CD14-positive monocyte (primary cell): Measurements from ENCODE around the gene MIOX. TPM values are rescaled to one million over a fixed set of nuclear protein-coding genes. Genes with fewer than 3 reads are reported as not detected.
A peak's percentile ranks its signal among the peaks of the same experiment; 100 is the strongest.

ENCODE experiments used
- DNase-seq, 3 donors: peaks; one replicate each; pipeline ENCODE4 v3.0.0-alpha.2; 2011 to 2022
- H2AFZ ChIP-seq: 2 replicates; pipeline ENCODE4 v1.6.0; 2012; ENCODE audit warnings: mild to moderate bottlenecking, low read depth, low read length, inconsistent platforms; ENCODE audit not compliant: insufficient read depth, poor library complexity, severe bottlenecking
- H3K27ac ChIP-seq, 2 donors: 1 replicate in 1 of 2; 2 replicates in 1 of 2; pipeline ENCODE4 v1.5.1; 2012 to 2013; ENCODE audit warnings: low read length in 2 of 2, control low read depth in 1 of 2, inconsistent platforms in 1 of 2, low read depth in 1 of 2, mild to moderate bottlenecking in 1 of 2
- H3K27me3 ChIP-seq, 2 donors: one replicate each; pipeline versions ENCODE4 v1.6.0 to v1.6.1; 2011 to 2013; ENCODE audit warnings: low read length in 2 of 2; ENCODE audit not compliant: control insufficient read depth in 2 of 2, insufficient read depth in 2 of 2
- H3K36me3 ChIP-seq, 2 donors: replicated peaks in 1 of 2; 1 replicate in 1 of 2; 2 replicates in 1 of 2; pipeline versions ENCODE4 v1.5.1 to v1.6.1; 2012 to 2013; ENCODE audit warnings: low read length in 2 of 2, control low read depth in 1 of 2, inconsistent platforms in 1 of 2, mild to moderate bottlenecking in 1 of 2; ENCODE audit not compliant: insufficient read depth in 2 of 2, control insufficient read depth in 1 of 2
- H3K4me1 ChIP-seq, 2 donors: 1 replicate in 1 of 2; 2 replicates in 1 of 2; pipeline versions ENCODE4 v1.5.1 to v1.6.1; 2012 to 2013; ENCODE audit warnings: low read length in 2 of 2, control low read depth in 1 of 2, inconsistent platforms in 1 of 2, mild to moderate bottlenecking in 1 of 2, moderate library complexity in 1 of 2; ENCODE audit not compliant: insufficient read depth in 2 of 2, control insufficient read depth in 1 of 2
- H3K4me2 ChIP-seq: replicated peaks from 2 replicates; pipeline ENCODE3; 2012; ENCODE audit warnings: low read length, moderate library complexity, mild to moderate bottlenecking; ENCODE audit not compliant: poor library complexity, severe bottlenecking; ENCODE audit errors: extremely low read depth
- H3K4me3 ChIP-seq, 3 experiments: fragments of 200-600 bp in 1 of 3; sonication (generic) in 1 of 3; replicated peaks in 1 of 3; 1 replicate in 2 of 3; 2 replicates in 1 of 3; pipeline ENCODE4 v1.5.1; 2011 to 2013; ENCODE audit warnings: low read length in 3 of 3, mild to moderate bottlenecking in 3 of 3, control low read depth in 2 of 3, low read depth in 2 of 3, inconsistent platforms in 1 of 3, moderate library complexity in 1 of 3
- H3K79me2 ChIP-seq: 2 replicates; pipeline ENCODE4 v1.6.0; 2012; ENCODE audit warnings: mild to moderate bottlenecking, control low read depth, inconsistent platforms, low read length, moderate library complexity; ENCODE audit not compliant: insufficient read depth
- H3K9ac ChIP-seq: 2 replicates; pipeline ENCODE4 v1.6.0; 2017; ENCODE audit warnings: low read length, mild to moderate bottlenecking; ENCODE audit not compliant: insufficient read depth, poor library complexity, severe bottlenecking
- H3K9me3 ChIP-seq, 2 donors: replicated peaks in 1 of 2; 1 replicate in 1 of 2; 2 replicates in 1 of 2; pipeline versions ENCODE4 v1.5.1 to v1.6.1; 2012 to 2013; ENCODE audit warnings: low read length in 2 of 2, control low read depth in 1 of 2; ENCODE audit not compliant: control insufficient read depth in 1 of 2, insufficient read depth in 1 of 2
- H4K20me1 ChIP-seq: 2 replicates; pipeline ENCODE4 v1.6.0; 2012; ENCODE audit warnings: mild to moderate bottlenecking, low read length, control low read depth, moderate library complexity; ENCODE audit not compliant: insufficient read depth
- H3K27ac Mint-ChIP-seq, 7 donors: one replicate each; pipeline ENCODE4 v1.8.0; 2020; ENCODE audit warnings: mild to moderate bottlenecking in 7 of 7, mixed read lengths in 7 of 7, moderate library complexity in 6 of 7, inconsistent platforms in 2 of 7
- H3K27me3 Mint-ChIP-seq, 3 donors: one replicate each; pipeline ENCODE4 v1.8.0; 2021 to 2022; ENCODE audit warnings: low read depth in 3 of 3, mild to moderate bottlenecking in 3 of 3, mixed read lengths in 3 of 3, moderate library complexity in 3 of 3, inconsistent platforms in 1 of 3
- H3K36me3 Mint-ChIP-seq, 2 donors: one replicate each; pipeline ENCODE4 v1.8.0; 2020; ENCODE audit warnings: mixed read lengths in 2 of 2, inconsistent platforms in 1 of 2, mild to moderate bottlenecking in 1 of 2
- H3K4me1 Mint-ChIP-seq: one replicate; pipeline ENCODE4 v1.8.0; 2020; ENCODE audit warnings: mild to moderate bottlenecking, mixed read lengths
- H3K4me3 Mint-ChIP-seq, 2 donors: one replicate each; pipeline ENCODE4 v1.8.0; 2020; ENCODE audit warnings: mild to moderate bottlenecking in 2 of 2, mixed read lengths in 2 of 2, moderate library complexity in 1 of 2
- H3K9me3 Mint-ChIP-seq, 7 donors: one replicate each; pipeline ENCODE4 v1.8.0; 2020 to 2022; ENCODE audit warnings: mixed read lengths in 7 of 7, mild to moderate bottlenecking in 6 of 7, moderate library complexity in 6 of 7, inconsistent platforms in 2 of 7
- CTCF ChIP-seq: fragments of 200-600 bp; IDR thresholded peaks from one replicate; pipeline ENCODE4 v1.8.0; 2022; ENCODE audit warnings: antibody characterized with exemption, mild to moderate bottlenecking
- WGBS: methylation state at CpG from one replicate; pipeline ENCODE4 v1.1.5; 2013; ENCODE audit warnings: missing lambda C conversion rate; ENCODE audit not compliant: insufficient coverage; 5-methylcytosine and 5-hydroxymethylcytosine counted together
- intact Hi-C, 2 donors: fragments of 100-400 bp; cut with micrococcal nuclease; formaldehyde crosslinking; loops; one replicate each; pipeline versions ENCODE4 v1.15.0 to v1.15.1; 2023
- polyA plus RNA-seq, 3 donors: library from polyadenylated mRNA; depleted of rRNA in 1 of 3; unstranded in 2 of 3; stranded (reverse) in 1 of 3; fragments of 300-500 nt in 2 of 3; fragments of >200 nt in 1 of 3; fragmentation: Illumina TruSeq in 2 of 3; gene quantifications; 1 replicate in 2 of 3; 2 replicates in 1 of 3; pipeline ENCODE4 v1.2.3, GENCODE V29; 2012 to 2021

The MIOX gene
- polyA plus RNA-seq, 3 donors = not detected

GRCh38 chr22:50525858-50526107 lies 39.1 kb downstream of the MIOX start:
- H3K4me1 ChIP-seq = peaks cover 44 to 71% of the 10 kb centered on the region in 2 donors
- H3K4me1 Mint-ChIP-seq = peaks cover 30% of the 10 kb centered on the region
- H3K9ac ChIP-seq = peak overlapping the region; percentile 100
- H3K36me3 ChIP-seq = peaks cover 46 to 57% of the 10 kb centered on the region in 2 donors
- WGBS = under 1% methylated on average over 33 of the region's 33 CpGs
- peak overlapping the region; percentile 95 for H3K4me2 ChIP-seq
- no peaks in the 10 kb centered on the region for H3K9me3 ChIP-seq
- peak overlapping the region; percentile 60 to 100 for H3K27ac ChIP-seq
- peaks cover 36 to 61% of the 10 kb centered on the region in 2 donors for H3K36me3 Mint-ChIP-seq
- peaks cover 87% of the 10 kb centered on the region for H4K20me1 ChIP-seq
- H3K9me3 Mint-ChIP-seq = no peaks in the 10 kb centered on the region
- peaks cover 63% of the 10 kb centered on the region for H3K79me2 ChIP-seq
- no peaks in the 10 kb centered on the region for H3K27me3 ChIP-seq
- peak overlapping the region in 3 of 7 donors; percentile 38 to 83 (median 51) for H3K27ac Mint-ChIP-seq
- H3K4me3 ChIP-seq = peak overlapping the region; percentile 47 to 99 (median 72)
- peak overlapping the region; percentile 73 to 81 for H3K4me3 Mint-ChIP-seq
- no peak for DNase-seq
- no peaks in the 10 kb centered on the region for H3K27me3 Mint-ChIP-seq
- TF ChIP-seq CTCF = no peak
- intact Hi-C loops = loop anchor here (2.0 to 5.0 kb wide), 5 partner anchors 17 to 97 kb away; partner anchors contain the start of genes CHKB (in 2 of the 2), NCAPH2 (in 2 of the 2) and SYCE3 (in 2 of the 2)
- no peak overlapping the region for H2AFZ ChIP-seq

- Mint-ChIP-seq H3K4me3 (peak overlapping the region; percentile 91 to 95), H3K27ac (peak overlapping the region; percentile 94 to 100 (median 97)), H3K4me1 (peaks cover 30% of the 10 kb centered on the region), H3K27me3 (no peaks in the 10 kb centered on the region), H3K36me3 (peaks cover 36 to 57% of the 10 kb centered on the region in 2 donors), H3K9me3 (no peaks in the 10 kb centered on the region)
- Histone ChIP-seq H3K27me3 (no peaks in the 10 kb centered on the region), H2AFZ (no peak overlapping the region), H3K4me2 (peak overlapping the region; percentile 95), H3K4me1 (peaks cover 44 to 71% of the 10 kb centered on the region in 2 donors), H3K27ac (peak overlapping the region; percentile 100), H3K9me3 (no peaks in the 10 kb centered on the region), H4K20me1 (peaks cover 84% of the 10 kb centered on the region), H3K9ac (peak overlapping the region; percentile 100), H3K79me2 (peaks cover 68% of the 10 kb centered on the region), H3K36me3 (peaks cover 44 to 52% of the 10 kb centered on the region in 2 donors), H3K4me3 (peak overlapping the region; percentile 72 to 99 (median 73))
- intact Hi-C loops = loop anchor here (2.0 to 5.0 kb wide), 5 partner anchors 17 to 96 kb away; partner anchors contain the start of genes CHKB (in 2 of the 2), NCAPH2 (in 2 of the 2) and SYCE3 (in 2 of the 2)
- under 1% methylated on average over 66 of the region's 77 CpGs for WGBS
- peak; percentile 66 to 82 (median 76) for DNase-seq
- peak; percentile 57 for TF ChIP-seq CTCF
Measured at GRCh38 chr22:50526108-50526833, 39.6 kb downstream of the MIOX start.
